ENCODE measurements around the gene ACKR3. TPM values are rescaled to one million over a fixed set of nuclear protein-coding genes. Genes with fewer than 3 reads are reported as not detected.

ACKR3 gene
- polyA plus RNA-seq, 6 donors from 2014 or later: 0.28 to 3.4 (median 2.0) TPM

DNA sequence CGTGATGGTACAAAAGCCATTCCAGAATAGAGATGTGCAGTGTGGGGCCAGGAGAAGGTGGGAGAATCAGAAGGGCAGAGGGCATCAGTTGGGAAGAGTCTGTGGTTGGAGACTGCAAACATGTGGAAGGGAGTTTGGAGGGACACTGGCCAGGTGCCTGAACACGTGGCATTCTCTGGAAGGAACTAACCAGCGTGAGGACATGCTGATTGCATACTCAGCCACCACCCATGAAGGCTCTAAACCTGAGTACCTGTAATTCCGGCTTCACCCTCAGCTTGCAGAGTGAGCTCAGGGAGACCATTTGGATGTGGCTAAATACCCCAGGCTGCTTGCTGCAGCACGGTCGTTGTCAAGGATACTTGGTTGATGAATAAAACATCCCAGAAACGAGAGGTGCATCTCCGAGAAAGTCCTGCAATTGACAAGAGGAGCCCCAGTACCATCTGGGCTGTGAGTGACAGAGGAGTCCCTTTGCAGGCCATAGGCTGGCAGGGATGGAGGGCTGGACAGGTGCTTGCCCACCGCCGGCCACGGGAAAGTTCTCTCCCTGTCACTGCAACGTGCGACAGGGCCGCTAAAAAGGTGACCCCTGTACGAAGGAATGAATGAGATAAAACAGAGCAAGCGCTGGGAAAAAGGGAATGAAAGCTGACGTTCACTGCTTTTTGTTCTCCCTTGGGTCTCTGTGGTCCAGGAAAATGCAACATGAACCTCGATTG, 5.0 kb downstream of the ACKR3 start:
- Mint-ChIP-seq H3K4me1 (peaks cover 4 to 7% (median 6%) of the 10 kb centered on the region in 3 donors), H3K4me3 (no peak overlapping the region), H3K9me3 (no peaks in the 10 kb centered on the region), H3K36me3 (no peaks in the 10 kb centered on the region), H3K27me3 (peaks cover 0 to 11% (median 0%) of the 10 kb centered on the region in 3 donors), H3K27ac (no peak overlapping the region)
- ATAC-seq (ENCODE audit: low read depth in 2 of 2): no peak
- DNase-seq: no peak

DNA sequence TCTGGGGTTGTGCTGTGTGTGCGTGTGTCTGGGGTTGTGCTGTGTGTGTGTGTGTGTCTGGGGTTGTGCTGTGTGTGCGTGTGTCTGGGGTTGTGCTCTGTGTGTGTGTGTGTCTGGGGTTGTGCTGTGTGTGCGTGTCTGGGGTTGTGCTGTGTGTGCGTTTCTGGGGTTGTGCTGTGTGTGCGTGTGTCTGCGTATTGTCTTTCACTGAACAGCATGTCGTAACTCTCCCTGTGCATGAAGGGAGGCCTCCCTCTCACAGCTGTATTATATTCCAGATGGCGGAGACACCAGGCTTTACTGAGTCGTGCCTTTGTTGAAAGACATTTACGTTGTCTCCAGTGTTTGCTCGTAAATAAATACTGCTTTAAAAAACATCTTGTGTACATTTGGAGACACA, 5.9 kb downstream of the ACKR3 start:
- no peak for ATAC-seq (ENCODE audit: low read depth in 2 of 2)
- Mint-ChIP-seq H3K9me3 (no peaks in the 10 kb centered on the region), H3K36me3 (peaks cover 3% of the 10 kb centered on the region in 2 donors), H3K27ac (peak overlapping the region in 3 of 6 donors; percentile 28 to 36 (median 33)), H3K4me3 (no peak overlapping the region), H3K4me1 (peaks cover 0 to 2% (median 1%) of the 10 kb centered on the region in 3 donors), H3K27me3 (peaks cover 0 to 11% (median 0%) of the 10 kb centered on the region in 3 donors)
- no peak for DNase-seq

DNA sequence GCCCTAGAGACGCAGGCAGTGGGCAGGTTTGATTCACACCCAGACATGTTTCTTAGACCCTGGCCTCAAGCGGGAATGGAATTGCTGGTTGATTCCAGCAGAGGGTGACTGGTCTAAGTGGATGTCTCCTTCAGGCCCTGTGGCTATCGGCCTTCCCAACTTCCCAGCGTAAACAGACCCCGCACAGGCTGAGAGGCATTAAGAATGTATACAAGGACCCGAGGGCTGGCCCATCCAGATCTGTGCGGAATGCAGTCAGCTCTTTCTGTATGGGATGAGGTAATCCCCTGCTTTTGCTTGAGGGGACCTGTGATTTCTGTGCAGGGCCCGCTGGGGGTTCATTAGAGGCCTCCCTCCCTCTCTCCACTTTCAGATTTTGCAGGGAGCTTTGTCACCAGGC, 6.5 kb downstream of the ACKR3 start:
- Mint-ChIP-seq H3K4me1 (no peaks in the 10 kb centered on the region), H3K36me3 (peaks cover 8 to 9% of the 10 kb centered on the region in 2 donors), H3K27ac (no peak overlapping the region), H3K4me3 (no peak overlapping the region), H3K9me3 (no peaks in the 10 kb centered on the region), H3K27me3 (peaks cover 0 to 11% (median 0%) of the 10 kb centered on the region in 3 donors)
- ATAC-seq (ENCODE audit: low read depth in 2 of 2) (no peak), DNase-seq (no peak)

DNA sequence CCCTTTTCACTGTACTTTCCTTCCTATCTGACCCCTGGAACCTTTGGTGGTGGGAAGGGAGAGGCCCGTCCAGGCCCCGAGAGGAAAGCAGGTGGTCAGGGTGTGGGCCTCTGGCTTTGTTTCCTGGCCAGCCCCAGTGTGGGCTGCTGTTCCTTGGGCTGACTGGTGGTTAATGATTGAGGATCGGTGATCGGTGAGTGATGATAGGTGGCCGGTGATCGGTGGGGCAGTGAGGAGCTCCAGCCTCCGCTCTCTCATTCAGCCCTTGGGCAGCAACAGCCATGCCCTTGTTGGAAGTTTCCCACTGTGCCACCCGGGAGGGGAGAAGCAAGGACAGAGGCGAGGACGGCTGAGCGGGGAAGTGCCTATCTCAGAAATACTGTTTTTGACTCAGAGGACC, 7.3 kb downstream of the ACKR3 start:
- DNase-seq: no peak
- Mint-ChIP-seq H3K4me1 (no peaks in the 10 kb centered on the region), H3K4me3 (no peak overlapping the region), H3K36me3 (peaks cover 8 to 13% of the 10 kb centered on the region in 2 donors), H3K27me3 (peaks cover 0 to 7% (median 0%) of the 10 kb centered on the region in 3 donors), H3K9me3 (no peaks in the 10 kb centered on the region), H3K27ac (peak overlapping the region in 1 of 6 donors; percentile 26)
- ATAC-seq (ENCODE audit: low read depth in 2 of 2): no peak

DNA sequence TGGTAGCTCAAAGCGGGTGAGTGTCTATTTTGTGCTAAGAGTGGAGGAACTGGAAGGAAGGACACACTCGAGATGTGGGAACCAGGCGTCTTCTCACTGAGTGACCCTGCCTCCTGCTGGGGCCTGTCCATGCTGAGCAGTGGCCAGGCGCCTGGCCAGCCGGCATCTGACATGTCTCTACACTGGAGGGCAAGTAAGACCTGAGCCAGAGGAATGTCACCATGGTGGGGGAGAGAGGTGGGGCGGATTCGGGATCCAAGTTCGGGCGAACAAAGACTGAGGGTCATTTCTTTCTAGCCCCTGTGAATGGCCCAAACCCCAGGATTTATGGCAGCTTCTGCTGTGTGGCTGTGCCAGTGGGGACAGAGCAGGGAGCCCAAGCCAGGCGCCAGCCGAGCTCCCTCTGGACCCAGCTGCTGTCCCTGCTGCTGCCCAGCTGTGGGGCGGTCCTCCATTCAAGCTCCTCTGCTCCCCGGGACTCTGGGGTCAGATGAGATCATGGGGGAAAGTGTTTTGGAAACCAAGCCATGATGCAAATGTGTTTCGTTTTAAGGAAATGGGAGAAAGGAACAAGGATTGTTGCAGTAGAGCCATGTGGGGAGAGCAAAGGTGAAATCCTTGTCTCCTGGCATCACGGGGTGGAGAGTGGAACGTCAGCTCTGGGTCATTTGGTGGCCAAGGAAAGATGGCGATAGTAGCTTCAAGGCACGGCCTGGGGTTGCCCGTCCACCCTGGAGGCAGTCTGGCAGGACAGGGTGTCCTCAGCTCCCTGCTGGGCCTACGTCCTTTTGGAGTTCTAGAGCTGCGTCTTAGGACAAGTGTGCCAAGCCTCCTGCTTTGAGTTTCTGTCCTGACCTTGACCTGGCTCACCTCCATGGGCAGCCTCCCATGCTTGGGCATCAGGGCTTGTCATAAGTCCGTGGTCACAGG, 8.1 kb downstream of the ACKR3 start:
- no peak overlapping the region for H3K4me3 Mint-ChIP-seq
- no peak for ATAC-seq (ENCODE audit: low read depth in 2 of 2)
- no peak for DNase-seq
- H3K9me3 Mint-ChIP-seq: no peaks in the 10 kb centered on the region
- no peaks in the 10 kb centered on the region for H3K4me1 Mint-ChIP-seq
- H3K27me3 Mint-ChIP-seq: peaks cover 0 to 4% (median 0%) of the 10 kb centered on the region in 3 donors
- H3K27ac Mint-ChIP-seq: peak overlapping the region in 1 of 6 donors; percentile 78
- peaks cover 8 to 13% of the 10 kb centered on the region in 2 donors for H3K36me3 Mint-ChIP-seq

DNA sequence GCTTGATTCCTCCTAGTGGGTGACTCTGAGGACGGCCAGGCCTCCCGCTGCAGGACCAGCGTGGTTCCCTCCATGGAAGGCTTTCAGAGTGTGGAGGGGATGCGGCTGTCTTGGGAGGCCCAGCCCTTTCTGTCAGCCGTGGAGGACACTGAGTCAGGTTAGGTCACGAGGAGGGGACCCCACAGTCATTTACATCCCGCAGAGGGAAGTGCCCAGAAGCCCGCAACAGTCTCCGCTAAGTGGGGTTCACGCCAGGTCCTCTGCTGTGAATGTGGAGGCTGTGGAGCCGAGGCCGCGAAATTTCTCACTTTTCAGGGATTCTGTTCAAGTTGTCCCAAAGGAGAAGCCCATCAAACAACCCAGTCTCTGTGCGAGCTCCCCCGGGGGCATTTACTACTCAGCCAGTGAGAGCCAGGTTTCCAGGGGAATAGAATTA, 8.8 kb downstream of the ACKR3 start:
- H3K36me3 Mint-ChIP-seq: peaks cover 8 to 13% of the 10 kb centered on the region in 2 donors
- no peaks in the 10 kb centered on the region for H3K4me1 Mint-ChIP-seq
- no peak for ATAC-seq (ENCODE audit: low read depth in 2 of 2)
- DNase-seq: no peak
- no peak overlapping the region for H3K27ac Mint-ChIP-seq
- H3K9me3 Mint-ChIP-seq: no peaks in the 10 kb centered on the region
- H3K4me3 Mint-ChIP-seq: no peak overlapping the region
- peaks cover 0 to 4% (median 0%) of the 10 kb centered on the region in 3 donors for H3K27me3 Mint-ChIP-seq

DNA sequence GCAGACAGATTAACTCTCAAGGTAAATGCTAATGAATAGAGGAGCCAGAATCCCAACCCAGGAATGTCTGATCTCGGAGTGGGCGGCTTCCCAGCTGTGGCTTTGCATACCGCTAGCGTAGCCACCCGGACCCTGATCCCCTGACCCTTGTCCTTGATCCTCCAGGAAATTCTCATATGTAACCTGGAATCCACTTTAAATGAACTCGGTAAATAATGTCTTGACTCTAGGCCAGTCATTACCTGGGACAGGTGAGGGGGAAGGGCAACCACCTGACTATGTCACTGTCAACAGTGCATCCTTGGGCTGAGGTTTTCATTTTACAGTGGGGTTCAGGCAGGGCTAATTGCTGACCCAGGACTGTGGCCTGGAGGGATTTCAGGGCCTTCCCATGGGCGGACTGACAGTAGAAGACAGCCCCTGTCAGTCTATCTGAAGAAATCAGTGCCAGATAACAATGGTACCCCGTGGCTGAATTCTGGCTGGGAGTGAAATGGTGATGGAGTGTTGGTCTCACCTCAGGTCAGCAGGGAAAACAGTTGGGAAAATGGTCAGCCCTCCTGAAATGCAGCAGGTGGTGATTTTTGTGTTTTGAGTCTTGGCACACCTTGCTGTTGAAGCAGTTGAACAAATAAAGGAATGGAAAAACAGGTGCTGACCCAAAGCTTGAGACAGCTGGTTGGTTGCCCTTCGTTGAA, 9.6 kb downstream of the ACKR3 start:
- no peaks in the 10 kb centered on the region for H3K4me1 Mint-ChIP-seq
- peaks cover 0 to 4% (median 0%) of the 10 kb centered on the region in 3 donors for H3K27me3 Mint-ChIP-seq
- no peak overlapping the region for H3K4me3 Mint-ChIP-seq
- H3K9me3 Mint-ChIP-seq: no peaks in the 10 kb centered on the region
- H3K36me3 Mint-ChIP-seq: peaks cover 8 to 13% of the 10 kb centered on the region in 2 donors
- no peak for ATAC-seq (ENCODE audit: low read depth in 2 of 2)
- H3K27ac Mint-ChIP-seq: peak overlapping the region in 1 of 6 donors; percentile 89
- no peak for DNase-seq

DNA sequence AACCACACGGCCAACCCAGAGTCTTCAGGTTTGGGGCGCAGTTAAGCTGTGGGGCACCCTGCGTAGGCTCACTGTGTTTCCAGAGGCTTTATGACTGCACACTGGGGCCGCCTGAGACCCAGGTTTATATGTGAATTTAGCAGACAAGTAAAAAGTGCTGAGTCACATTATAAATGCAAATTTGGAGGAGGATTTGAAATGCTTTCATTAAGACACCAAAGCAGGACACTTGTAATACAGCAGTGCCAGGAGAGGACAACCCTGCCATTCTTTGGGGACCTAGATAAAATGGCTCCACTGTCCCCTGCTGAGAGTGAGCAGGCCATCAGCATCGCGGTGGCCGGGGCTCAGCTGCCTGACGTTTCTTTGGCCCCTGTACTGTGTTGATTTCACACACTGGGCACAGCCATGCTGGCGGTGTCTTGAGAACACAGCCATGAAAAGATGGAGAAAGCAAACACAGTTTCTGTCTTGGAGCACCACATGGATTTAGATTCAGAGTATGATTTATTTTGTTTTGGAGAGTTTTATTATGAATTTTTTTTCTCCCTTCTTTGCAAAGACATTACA, 10.2 kb downstream of the ACKR3 start:
- Mint-ChIP-seq H3K4me3 (no peak overlapping the region), H3K36me3 (peaks cover 8 to 13% of the 10 kb centered on the region in 2 donors), H3K27ac (no peak overlapping the region), H3K9me3 (no peaks in the 10 kb centered on the region), H3K4me1 (no peaks in the 10 kb centered on the region), H3K27me3 (peaks cover 0 to 4% (median 0%) of the 10 kb centered on the region in 3 donors)
- DNase-seq: no peak
- ATAC-seq (ENCODE audit: low read depth in 2 of 2): no peak

DNA sequence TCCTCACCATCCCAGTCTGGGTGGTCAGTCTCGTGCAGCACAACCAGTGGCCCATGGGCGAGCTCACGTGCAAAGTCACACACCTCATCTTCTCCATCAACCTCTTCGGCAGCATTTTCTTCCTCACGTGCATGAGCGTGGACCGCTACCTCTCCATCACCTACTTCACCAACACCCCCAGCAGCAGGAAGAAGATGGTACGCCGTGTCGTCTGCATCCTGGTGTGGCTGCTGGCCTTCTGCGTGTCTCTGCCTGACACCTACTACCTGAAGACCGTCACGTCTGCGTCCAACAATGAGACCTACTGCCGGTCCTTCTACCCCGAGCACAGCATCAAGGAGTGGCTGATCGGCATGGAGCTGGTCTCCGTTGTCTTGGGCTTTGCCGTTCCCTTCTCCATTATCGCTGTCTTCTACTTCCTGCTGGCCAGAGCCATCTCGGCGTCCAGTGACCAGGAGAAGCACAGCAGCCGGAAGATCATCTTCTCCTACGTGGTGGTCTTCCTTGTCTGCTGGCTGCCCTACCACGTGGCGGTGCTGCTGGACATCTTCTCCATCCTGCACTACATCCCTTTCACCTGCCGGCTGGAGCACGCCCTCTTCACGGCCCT, 11.2 kb downstream of the ACKR3 start:
- ATAC-seq (ENCODE audit: low read depth in 2 of 2): no peak
- Mint-ChIP-seq H3K27ac (peak overlapping the region in 1 of 6 donors; percentile 57), H3K4me3 (no peak overlapping the region), H3K36me3 (peaks cover 8 to 13% of the 10 kb centered on the region in 2 donors), H3K27me3 (no peaks in the 10 kb centered on the region), H3K9me3 (peaks cover 0 to 3% (median 0%) of the 10 kb centered on the region in 7 donors), H3K4me1 (no peaks in the 10 kb centered on the region)
- DNase-seq: no peak

DNA sequence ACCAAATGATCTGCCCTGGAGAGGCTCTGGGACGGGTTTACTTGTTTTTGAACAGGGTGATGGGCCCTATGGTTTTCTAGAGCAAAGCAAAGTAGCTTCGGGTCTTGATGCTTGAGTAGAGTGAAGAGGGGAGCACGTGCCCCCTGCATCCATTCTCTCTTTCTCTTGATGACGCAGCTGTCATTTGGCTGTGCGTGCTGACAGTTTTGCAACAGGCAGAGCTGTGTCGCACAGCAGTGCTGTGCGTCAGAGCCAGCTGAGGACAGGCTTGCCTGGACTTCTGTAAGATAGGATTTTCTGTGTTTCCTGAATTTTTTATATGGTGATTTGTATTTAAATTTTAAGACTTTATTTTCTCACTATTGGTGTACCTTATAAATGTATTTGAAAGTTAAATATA, 11.9 kb downstream of the ACKR3 start:
- H3K27me3 Mint-ChIP-seq: no peaks in the 10 kb centered on the region
- ATAC-seq (ENCODE audit: low read depth in 2 of 2) (no peak), DNase-seq (no peak)
- peaks cover 0 to 10% (median 0%) of the 10 kb centered on the region in 7 donors for H3K9me3 Mint-ChIP-seq
- H3K27ac Mint-ChIP-seq: no peak overlapping the region
- H3K4me1 Mint-ChIP-seq: no peaks in the 10 kb centered on the region
- H3K36me3 Mint-ChIP-seq: peaks cover 8 to 13% of the 10 kb centered on the region in 2 donors
- no peak overlapping the region for H3K4me3 Mint-ChIP-seq

DNA sequence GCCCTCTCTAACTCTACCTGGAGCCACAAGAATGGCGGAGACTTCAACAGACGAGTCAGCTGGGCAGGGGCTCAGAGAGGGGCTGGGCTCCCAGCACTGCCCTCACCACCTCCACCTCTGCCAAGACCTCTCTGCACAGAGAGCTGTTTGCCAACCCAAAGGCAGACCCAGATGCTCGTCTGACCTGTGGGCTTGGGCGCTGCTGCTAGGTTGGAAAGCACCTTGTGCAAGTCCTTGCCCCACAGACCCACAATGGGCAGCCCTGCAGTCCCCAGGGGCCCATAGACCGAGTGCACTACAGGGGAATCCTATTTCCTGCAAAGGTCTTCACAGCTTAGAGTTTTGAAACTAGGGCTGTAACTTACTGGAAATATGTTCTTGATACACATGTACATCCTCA, 13.3 kb downstream of the ACKR3 start:
- Mint-ChIP-seq H3K27me3 (no peaks in the 10 kb centered on the region), H3K4me1 (no peaks in the 10 kb centered on the region), H3K27ac (no peak overlapping the region), H3K9me3 (peaks cover 0 to 13% (median 0%) of the 10 kb centered on the region in 7 donors), H3K4me3 (no peak overlapping the region), H3K36me3 (peaks cover 8 to 13% of the 10 kb centered on the region in 2 donors)
- DNase-seq: no peak
- ATAC-seq (ENCODE audit: low read depth in 2 of 2): no peak

DNA sequence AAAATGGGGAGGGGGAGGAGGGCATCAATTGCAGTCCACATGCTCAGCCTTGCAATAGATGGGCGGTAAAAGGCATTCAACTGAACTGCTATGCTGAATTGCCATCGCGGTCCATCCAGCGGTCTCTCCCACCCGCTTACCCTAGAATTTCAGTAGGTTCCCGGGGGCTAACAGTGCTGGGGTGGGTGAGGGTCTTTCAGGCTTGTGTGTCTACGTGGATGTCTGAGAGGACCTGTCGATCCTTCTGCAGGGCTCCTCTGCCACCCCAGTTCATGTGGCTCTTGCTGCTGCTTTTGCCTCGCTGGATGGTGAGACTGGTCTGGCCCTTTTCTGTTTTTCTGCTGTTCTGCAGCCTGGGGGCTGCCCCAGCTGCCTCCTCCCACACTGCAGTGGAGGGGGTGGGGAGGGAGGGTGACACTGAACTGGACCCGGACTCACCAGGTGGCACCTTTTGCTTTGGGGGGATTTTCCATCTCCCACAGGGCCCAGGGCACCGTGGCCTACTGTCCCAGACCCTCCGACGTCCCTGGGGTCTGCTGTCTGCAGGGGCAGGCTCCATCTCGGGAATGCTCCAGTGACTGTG, 14.1 kb downstream of the ACKR3 start:
- ATAC-seq (ENCODE audit: low read depth in 2 of 2): no peak
- H3K27ac Mint-ChIP-seq: peak overlapping the region in 1 of 6 donors; percentile 36
- peaks cover 0 to 13% (median 0%) of the 10 kb centered on the region in 7 donors for H3K9me3 Mint-ChIP-seq

More for the DNA sequence above, 14.1 kb downstream of the ACKR3 start:
- no peak for DNase-seq
- Mint-ChIP-seq H3K27me3 (no peaks in the 10 kb centered on the region), H3K4me1 (no peaks in the 10 kb centered on the region), H3K36me3 (peaks cover 8 to 13% of the 10 kb centered on the region in 2 donors), H3K4me3 (no peak overlapping the region)

Data from naive B cell (primary cell).